NCI-H128 (cell line): ENCODE results near the gene ZNF184.
"Not testable (repeated sequence)": the region's sequence is repeated elsewhere in the genome, so short reads cannot be mapped to it uniquely, and the experiment has no call there.

Experiments used
- DNase-seq: peaks from one replicate; lab custom pipeline; 2025; ENCODE audit not compliant: unreplicated experiment; lab: John Stamatoyannopoulos, UW

Gene ZNF184

GRCh38 chr6:27426045-27426620 lies 46.8 kb downstream of the ZNF184 start:
- DNase-seq, result no peak

GRCh38 chr6:27424851-27425250 lies 48.1 kb downstream of the ZNF184 start:
- not testable (repeated sequence) for DNase-seq

- no peak for DNase-seq
Observed at GRCh38 chr6:27422651-27423332, 50.1 kb downstream of the ZNF184 start.

GRCh38 chr6:27419363-27419762 lies 53.5 kb downstream of the ZNF184 start:
- no peak for DNase-seq

- DNase-seq, result no peak
Observed at GRCh38 chr6:27415898-27416297, 57.0 kb downstream of the ZNF184 start.

- DNase-seq, result no peak
Observed at GRCh38 chr6:27414996-27415395, 57.9 kb downstream of the ZNF184 start.

GRCh38 chr6:27414300-27414699 lies 58.6 kb downstream of the ZNF184 start:
- DNase-seq, result no peak

GRCh38 chr6:27407153-27407814 lies 65.6 kb downstream of the ZNF184 start:
- no peak for DNase-seq

- DNase-seq, result no peak
Observed at GRCh38 chr6:27406085-27406484, 66.8 kb downstream of the ZNF184 start.

- no peak for DNase-seq
Observed at GRCh38 chr6:27400877-27401642, 71.8 kb downstream of the ZNF184 start.
